HG02759 (cell line): ENCODE measurements around the gene C1orf21.

ENCODE experiments used
- ATAC-seq: cut with Tn5 transposase; IDR thresholded peaks from one replicate; pipeline ENCODE4 v1.9.1; 2021; ENCODE audit warnings: mild to moderate bottlenecking, moderate library complexity; ENCODE audit not compliant: unreplicated experiment

Gene C1orf21

DNA sequence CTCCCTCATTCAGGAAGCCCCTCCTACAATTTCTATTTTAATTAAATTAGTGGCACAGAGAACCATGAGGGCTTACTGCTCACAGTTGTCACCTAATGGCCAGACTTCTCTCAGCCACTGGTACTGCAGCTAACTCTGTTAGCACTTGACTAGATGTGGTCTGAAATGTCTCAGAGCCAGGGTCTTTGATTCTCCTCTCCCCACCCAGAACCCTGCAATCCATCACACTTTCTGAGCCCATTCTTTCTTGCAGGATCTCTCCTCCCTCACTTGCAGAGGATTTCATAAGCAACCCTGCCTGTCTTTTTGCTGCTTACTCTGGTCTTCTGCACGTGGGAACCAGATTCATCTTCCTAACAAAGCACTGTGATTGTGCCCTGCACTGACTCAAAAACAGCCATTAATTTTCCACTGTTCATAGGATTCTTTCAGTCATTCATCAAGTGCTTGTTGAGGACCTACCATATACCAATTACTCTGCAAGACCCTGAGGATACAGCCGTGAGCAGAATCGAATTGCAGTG lies 259.4 kb downstream of the C1orf21 start:
- no peak for ATAC-seq

DNA sequence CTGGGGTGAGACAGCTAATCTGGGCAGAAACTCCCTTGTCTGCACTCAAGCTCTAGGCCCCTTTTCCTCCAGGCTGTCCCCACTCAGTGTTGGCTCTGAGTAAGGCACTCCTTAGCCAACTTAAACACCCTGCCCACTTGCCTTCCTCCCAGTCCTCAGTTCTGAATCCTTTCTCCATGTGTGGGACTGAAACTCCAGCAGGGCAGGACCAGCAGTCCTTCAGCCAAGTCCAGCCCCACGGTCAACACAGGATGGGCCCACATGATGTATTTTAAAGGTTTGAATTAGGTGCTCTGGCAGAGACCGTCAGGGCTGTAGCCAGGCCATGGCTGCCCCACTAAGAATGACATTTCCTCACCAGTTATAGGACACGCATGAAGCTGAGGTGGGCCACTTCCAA lies 260.0 kb downstream of the C1orf21 start:
- no peak for ATAC-seq

DNA sequence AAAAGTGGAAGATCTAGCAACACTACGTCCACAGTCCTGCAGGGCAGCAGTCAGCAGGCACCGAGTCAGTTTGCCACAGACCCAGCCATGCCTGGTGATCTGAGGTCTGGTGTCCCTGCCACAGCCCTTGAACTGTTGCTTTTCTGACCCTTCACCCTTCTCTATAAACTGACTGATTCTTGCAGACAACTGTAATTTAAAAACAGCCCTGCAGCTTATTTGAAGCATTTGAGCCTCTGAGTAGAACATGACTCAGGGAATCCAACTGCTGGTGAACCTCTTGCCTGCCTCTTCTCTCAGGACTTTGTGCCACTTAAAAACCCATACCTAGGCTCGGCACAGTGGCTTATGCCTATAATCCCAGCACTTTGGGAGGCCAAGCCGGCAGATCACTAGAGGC lies 260.6 kb downstream of the C1orf21 start:
- ATAC-seq = no peak

DNA sequence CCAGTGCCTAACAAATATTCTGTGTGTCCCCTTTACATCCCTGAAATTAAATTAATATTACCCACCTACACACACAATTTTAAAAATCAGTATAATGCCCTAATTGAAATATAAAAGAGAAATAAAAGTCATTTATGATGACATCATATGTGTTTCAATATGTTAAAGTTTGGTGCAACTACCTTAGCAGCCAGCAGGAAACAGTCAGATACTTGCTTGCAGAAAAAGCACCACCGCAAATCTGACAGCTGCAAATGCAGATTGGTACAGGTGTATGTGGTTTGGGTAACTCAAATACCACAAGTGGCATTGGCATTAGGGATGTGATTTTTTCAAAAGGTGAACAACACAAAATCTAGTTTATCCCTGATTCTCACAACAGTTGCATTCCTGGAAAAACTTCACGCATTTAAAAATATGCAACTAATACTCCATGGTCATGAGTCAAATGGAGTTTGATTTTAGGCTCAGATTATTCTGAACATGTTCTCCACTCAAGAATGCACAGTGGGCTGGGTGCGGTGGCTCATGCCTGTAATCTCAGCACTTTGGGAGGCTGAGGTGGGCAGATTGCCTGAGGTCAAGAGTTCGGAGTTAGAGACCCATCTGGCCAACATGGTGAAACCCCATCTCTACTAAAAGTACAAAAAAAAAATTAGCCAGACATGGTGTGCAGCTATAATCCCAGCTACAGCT lies 261.5 kb downstream of the C1orf21 start:
- ATAC-seq = no peak

DNA sequence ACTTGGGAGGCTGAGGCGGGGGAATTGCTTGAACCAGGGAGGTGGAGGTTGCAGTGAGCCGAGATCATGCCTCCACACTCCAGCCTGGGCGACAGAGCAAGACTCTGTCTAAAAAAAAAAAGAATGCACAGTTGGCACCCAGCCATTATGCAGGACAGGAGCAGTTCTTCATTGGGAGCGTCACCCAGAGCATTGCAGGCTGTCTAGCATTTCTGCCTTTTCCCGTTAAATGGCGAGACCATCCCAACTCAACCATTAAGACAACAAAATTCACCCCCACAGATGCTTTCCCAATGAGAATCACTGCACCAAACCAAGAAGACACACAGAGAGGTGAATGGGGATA lies 262.0 kb downstream of the C1orf21 start:
- no peak for ATAC-seq

DNA sequence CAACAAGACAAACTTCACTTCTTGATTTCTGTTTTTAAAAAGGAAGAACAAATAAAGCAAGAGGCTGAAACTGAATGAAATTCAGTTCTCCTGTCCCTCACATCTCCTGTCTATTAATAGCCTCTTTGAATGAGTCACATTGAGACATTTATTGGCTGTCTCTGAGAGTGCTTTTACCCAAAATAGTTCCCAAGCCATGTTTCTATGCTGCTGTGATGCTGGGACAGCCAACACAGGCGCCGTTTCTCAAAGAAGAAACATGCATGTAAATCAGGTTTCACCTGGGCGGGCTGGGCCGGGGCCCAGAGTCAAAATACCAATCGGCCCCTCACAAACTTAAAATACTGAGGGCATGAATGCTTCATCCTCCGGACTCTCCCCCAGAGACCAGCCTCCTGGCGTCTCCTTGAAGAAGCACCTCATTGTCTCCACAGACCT lies 262.6 kb downstream of the C1orf21 start:
- peak; percentile 93 for ATAC-seq

DNA sequence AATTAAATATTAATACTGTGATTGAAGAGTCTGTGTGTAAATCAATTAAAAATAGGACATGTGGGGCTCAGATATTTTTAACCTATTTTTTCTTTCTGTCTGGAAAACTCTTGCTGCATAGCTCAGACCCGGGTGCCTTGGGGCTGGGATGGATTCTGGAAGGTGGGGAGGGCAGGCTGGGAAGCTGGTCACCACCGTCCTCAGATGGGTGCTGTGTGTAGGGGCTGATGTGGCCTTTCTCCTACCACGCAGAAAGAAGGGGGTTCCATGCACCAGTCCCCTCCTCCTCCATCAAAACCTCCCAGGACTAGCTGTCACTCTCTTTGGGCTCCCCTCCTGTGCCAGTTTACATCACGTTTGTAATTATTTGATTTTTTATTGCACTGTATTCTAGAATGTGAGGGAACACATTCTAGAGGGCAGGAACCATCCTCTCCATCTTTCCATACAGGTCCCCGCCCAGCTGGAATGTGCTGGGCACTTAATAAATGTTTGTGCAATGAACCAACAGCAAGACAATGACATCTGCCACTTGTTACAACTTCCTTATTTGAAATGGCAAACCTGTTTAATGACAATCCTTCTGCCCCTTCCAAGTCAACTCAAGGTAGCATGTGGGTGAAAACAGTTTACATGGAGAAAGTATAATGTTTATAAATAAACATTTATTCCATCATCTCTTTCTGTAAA lies 263.5 kb downstream of the C1orf21 start:
- no peak for ATAC-seq

DNA sequence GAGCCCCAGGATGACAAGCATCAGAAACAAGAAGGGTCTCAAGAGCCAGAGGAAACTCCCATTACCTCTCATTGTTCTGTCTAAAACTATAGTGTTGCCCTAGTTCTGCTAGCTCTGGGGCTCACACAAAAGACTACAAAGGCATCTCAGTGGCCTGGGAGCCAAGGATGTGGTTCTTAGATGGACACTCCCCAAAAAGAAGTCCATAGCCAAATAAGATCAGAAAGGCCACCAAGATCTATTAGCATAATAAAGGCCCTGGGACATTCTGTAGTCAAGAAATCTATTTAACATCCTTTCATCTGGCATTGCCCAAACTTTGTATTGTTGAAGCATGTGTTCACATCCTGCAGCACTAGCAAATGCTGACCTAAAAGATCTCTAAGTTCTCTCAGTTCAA lies 268.4 kb downstream of the C1orf21 start:
- no peak for ATAC-seq

DNA sequence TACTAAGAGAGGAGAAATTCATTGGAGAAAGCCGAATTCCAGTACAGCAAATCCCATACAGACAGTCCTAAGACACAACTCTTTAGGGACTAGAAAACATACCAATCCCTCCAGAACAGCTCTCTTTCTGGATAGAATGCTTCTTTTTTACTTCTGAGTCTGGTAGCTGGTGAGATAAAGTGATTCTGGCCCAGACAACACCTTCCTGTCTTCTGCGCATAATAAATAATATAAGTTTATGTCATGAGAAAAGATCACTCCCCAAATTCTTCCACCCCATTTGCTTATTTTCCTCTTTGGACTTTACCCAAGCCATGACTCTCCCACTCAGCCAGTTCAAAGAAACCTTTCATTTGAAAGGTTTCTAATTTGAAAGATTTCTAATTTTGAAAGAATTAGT lies 269.4 kb downstream of the C1orf21 start:
- no peak for ATAC-seq

DNA sequence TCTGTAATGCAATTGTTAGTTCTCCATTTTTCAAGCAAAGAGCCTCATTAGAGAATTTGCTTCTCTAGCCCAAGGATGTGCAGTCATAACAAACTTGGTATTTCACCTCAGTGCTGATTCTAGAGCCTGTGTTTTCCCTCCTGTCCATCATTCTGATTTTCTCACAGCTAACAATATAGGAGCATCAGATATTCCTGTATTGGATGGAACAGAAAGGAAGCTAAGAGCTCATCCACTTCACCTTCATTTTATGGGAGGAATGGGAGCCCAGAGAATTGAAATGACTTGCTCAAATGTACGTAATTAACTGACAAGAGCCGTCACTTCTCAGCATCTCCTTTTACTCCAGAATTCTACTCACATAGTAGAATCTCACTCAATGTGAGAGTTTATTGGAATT lies 271.2 kb downstream of the C1orf21 start:
- ATAC-seq = no peak

DNA sequence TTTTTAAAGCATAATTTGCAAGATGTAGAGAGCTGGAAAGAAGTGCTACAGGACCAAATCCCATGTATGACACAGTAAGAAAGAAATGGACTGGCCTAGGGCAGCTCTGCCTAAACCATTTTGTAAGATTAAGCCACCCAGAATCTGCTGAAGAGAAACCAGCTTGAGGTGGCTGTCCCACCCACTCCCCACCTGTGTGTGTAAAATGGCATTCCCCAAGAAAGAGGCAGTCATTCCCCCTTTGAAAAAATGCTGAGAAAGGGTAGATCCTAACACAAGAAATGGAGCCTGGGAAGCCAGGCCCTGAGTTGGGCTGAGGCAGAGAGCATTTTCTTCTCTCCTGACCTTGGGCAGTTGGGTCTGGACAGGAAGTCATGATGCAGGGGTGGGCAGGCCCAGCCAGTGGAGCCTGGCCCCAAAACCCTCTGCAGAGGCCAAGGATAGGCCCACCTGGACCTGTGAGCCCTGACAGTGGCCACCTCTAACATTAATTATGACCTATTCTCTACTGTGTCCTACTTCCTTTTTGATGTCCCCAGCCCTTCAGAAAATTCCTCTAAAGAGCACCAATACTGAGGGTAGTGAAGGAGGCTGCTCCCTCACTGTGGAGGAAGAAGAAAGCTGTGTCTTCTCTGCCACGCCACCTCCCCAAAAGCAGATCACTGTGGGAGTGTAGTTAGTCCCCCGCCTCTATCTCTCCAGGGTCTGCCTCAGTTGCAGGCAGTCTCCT lies 273.8 kb downstream of the C1orf21 start:
- no peak for ATAC-seq

DNA sequence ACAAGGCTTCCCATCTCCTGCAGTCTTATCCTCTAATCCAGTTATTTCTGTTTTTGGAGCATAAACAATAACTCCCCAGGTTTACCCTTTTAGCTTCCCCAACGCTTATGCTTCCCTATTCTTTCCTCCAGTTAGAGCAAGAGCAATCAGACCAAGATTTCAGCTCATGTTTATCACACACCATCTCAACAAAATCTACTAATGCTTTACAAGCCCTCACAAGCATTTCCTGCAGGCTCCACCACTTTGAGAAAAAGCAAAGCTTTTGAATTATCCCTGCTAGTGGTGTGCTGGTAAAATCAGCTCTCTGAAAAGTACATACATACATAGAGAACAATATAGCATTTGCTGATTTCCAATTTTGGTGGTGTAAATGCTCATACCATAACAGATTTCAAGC lies 275.0 kb downstream of the C1orf21 start:
- no peak for ATAC-seq

DNA sequence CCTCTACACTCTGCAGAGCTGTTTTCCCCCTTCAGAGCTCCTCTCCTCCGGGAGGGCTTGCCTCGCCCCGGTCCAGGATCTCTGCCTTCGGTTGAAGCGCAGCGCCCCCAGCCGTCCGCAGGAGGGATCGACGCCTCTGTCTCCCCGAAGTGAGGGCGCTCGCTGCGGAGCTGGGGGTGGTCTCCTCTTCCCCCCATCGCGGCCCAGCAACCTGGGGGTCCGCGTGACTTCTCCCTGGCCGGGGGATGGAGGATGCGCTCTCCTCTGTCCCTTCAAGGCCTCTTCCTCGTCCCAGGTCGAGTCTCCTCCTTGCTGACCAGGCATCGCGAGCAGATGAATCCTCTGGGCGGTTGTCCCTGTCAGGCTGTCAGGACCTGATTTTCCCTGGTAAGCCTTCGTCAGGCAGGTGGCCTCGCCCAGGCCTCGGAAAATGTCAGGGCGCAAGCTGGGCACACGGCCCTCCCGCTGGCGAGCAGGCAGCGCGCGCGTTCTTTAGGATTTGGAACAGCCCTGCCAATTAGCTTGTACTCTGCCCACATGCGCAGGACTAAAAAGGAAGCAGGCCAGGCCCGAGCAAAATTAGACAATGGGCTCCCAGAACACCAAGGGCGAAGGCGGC lies 277.3 kb downstream of the C1orf21 start:
- ATAC-seq = peak; percentile 73

DNA sequence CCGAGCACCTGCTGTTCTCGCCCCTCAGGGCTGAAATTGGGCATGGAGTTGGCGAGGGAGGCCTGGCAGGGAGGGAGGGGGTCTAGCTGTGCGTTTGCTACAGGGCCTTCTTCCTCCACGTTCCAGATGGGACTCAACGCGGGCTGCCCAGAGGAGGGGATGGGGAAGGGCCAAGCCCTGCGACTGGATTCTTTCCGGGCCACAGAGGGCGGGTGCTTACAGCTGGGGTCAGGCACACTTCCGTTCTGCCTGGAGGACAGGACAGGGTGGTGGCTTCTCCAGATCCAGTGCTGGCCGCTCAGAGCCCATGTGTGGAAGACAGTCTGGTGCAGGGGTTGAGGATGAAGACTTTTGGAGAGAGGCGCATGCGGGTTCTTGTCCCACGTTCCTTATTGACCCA lies 277.8 kb downstream of the C1orf21 start:
- no peak for ATAC-seq

DNA sequence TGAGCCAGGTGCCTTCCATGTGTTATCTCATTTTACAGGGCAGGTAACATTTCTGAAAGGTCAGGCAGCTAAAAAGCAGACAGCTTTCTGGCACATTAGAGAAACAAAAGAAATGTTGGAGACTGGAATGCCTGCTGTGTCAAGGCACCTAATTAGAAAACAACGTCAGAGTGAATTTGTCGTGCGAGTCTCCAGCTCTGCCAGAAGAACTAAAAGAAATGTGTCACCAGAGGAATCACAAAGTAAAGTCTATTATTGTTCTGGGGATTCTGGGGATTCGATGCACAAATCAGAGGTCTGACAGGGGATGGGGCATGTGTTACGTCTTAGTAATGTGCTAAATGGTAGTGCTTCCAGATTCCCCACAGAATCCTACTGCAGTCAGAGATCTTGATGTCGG lies 278.5 kb downstream of the C1orf21 start:
- ATAC-seq = no peak

DNA sequence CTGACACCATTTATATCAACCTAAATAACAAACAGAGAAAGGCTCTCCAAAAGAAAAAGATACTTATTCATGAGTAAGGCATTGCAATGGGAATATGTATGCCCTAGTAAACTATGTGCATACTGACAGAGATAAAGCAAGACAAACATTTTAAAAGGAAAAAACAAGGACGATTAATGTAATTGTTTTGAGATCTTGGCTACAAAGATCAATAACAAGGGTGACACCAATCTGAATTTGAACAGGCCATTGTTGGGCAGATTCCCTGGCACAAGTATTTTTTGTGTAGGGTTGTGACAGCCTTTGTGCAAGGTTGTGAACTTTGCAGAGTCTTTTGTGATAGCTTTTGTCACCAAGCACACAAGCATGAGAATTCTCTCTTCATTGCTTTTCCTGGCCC lies 282.6 kb downstream of the C1orf21 start:
- no peak for ATAC-seq

DNA sequence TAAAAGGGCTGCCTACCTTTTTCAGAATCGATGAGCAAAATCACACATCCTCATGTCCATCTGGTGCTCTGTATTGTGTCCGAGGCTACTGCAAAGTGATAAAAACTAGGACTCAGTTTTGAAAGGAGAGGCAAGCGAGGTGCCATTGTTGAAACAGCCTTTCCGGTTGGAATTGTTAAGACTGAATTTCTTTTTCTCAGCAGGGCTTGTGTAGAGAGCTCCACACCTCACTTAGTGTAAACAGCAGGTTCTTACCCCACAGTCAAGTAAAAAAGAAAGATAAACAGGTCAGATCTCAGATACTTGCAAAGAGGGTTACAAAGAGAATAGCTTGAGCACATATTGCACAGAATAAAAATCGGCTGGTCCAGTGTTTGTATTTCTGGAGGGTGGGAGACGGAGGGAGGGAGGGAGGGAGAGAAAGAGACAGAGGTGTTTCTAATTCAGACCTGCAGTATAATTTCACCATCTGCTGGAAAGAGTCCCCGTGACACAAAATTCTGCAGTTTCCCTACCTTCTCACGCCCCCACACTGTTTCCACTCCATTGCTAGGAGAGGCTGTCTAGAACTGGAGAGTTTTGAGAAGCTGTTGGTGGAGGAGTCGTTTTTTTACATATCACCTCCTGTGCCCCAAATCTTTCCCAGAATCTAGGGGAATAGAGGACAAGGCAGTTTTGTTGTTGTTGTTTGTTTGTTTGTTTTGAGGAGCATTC lies 285.3 kb downstream of the C1orf21 start:
- no peak for ATAC-seq

DNA sequence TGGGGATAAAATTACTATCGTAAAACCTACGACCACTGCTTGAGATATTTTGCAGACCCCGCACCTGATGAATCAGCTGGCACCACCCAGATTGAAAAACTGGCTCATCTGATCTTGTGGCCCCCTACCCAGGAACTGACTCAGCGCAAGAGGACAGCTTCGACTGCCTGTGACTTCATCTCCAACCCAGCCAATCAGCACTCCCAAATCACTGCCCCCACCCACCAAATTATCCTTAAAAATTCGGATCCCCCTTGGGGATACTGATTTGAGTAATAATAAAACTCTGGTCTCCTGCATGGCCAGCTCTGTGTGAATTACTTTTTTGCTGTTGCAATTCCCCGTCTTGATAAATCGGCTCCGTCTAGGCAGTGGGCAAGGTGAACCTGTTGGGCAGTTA lies 286.5 kb downstream of the C1orf21 start:
- no peak for ATAC-seq

DNA sequence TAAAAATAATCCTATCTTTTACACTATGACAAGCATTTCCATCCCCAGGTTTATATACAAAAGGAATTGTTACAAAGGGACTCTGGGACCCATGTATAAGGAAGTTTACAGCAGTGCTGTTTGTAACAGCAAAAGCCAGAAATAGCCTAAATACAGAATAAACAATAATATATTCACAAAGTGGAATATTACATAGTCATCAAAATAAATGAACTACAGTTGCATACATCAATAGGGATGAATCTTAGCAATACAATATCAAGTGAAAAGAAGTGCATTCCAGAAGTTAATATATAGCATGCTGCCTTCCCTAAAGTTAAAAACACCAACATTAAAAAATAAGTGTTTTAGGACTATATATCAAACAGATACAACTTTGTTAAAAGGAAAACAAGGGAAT lies 290.5 kb downstream of the C1orf21 start:
- no peak for ATAC-seq
